BJ (cell line): ENCODE data around the gene TMOD1. TPM values are rescaled to one million over a fixed set of nuclear protein-coding genes. Genes with fewer than 3 reads are reported as not detected.

Experiments used
- CTCF ChIA-PET: fragments of 350-600 bp; formaldehyde crosslinking; extraction: SDS; loops from one replicate; lab custom pipeline; 2021; ENCODE audit warnings: antibody characterized with exemption, inconsistent platforms; lab: Yijun Ruan, JAX
- POLR2A ChIA-PET: fragments of 300-600 bp; sonication (Branson Sonifier 250); formaldehyde crosslinking; extraction: SDS; loops from one replicate; lab custom pipeline; 2021; ENCODE audit warnings: antibody characterized with exemption; lab: Charles Lee
- DNase-seq: peaks from one replicate; pipeline ENCODE4 v3.0.0-alpha.2; 2011; ENCODE audit warnings: low read depth
- H3K27me3 ChIP-seq: 2 replicates; pipeline ENCODE4 v1.6.0; 2011; ENCODE audit warnings: low read length; ENCODE audit not compliant: control insufficient read depth, insufficient read depth
- H3K36me3 ChIP-seq: 2 replicates; pipeline ENCODE4 v1.5.1; 2011; ENCODE audit warnings: low read length; ENCODE audit not compliant: control insufficient read depth, insufficient read depth
- H3K4me3 ChIP-seq: 2 replicates; pipeline ENCODE4 v1.5.1; 2011; ENCODE audit warnings: low read depth, mild to moderate bottlenecking, control low read depth, low read length
- polyA plus RNA-seq: library from polyadenylated mRNA; depleted of rRNA; stranded (reverse); fragments of >200 nt; gene quantifications from 2 replicates; pipeline ENCODE4 v1.2.3, GENCODE V29; 2011
- TF ChIP-seq, protein P1 (sequence below): IDR thresholded peaks from 2 replicates; pipeline ENCODE4 v1.5.1; 2011; ENCODE audit warnings: low read depth, mild to moderate bottlenecking, control low read depth, inconsistent platforms, low read length, moderate library complexity; ENCODE audit not compliant: insufficient read depth

TMOD1 gene
- polyA plus RNA-seq, 1 experiment = 0.06 TPM

DNA sequence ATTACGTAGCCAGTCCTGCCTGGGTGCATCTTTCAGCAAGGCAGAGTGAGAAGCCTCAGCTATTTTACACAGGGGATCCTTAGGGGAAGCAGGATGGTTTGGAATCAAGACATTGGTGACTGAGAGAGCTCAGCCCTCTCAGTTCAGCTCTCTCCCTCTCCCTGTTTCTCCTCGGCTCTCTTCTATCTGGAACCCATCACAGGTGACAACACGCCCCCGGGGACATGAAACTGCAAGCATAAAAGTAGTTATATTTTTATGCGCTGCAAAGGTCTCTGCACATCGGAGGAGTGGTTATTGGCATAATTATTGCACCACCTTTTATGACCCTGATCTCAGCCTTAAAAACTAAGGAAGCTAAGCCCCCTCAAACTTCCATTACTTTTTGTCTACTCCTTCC is 14.2 kb downstream of the TMOD1 start:
- TF ChIP-seq, protein P1, sequence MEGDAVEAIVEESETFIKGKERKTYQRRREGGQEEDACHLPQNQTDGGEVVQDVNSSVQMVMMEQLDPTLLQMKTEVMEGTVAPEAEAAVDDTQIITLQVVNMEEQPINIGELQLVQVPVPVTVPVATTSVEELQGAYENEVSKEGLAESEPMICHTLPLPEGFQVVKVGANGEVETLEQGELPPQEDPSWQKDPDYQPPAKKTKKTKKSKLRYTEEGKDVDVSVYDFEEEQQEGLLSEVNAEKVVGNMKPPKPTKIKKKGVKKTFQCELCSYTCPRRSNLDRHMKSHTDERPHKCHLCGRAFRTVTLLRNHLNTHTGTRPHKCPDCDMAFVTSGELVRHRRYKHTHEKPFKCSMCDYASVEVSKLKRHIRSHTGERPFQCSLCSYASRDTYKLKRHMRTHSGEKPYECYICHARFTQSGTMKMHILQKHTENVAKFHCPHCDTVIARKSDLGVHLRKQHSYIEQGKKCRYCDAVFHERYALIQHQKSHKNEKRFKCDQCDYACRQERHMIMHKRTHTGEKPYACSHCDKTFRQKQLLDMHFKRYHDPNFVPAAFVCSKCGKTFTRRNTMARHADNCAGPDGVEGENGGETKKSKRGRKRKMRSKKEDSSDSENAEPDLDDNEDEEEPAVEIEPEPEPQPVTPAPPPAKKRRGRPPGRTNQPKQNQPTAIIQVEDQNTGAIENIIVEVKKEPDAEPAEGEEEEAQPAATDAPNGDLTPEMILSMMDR = no peak
- POLR2A ChIA-PET = no interaction called here
- CTCF ChIA-PET = interaction anchor here (0.8 to 1.1 kb wide), 2 partner anchors 14 to 43 kb away, joined by 3 to 4 read pairs; no protein-coding TSS in a partner anchor
- H3K36me3 ChIP-seq = no peaks in the 10 kb centered on the region
- H3K27me3 ChIP-seq = peaks cover 6% of the 10 kb centered on the region
- DNase-seq = no peak
- no peak overlapping the region for H3K4me3 ChIP-seq

DNA sequence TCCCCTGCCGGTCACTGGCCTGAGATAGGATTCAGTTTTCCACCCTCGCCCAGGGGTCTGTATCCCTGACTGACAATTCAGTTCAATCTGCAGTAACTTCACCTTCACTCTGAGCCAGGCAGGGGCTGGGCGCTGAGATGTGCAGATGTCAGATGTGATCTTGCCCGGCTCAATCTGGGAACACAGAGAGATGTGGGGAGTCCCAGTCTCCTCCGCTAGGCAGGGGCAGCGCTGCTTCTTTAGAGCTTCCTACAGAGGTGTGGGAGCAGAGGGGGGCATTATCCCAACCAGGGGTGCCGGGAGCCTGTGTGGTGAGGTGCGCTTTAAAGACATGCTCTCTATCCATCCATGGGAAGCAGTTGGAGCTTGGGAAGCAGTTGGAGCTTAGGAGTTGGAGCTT is 14.6 kb downstream of the TMOD1 start:
- no peaks in the 10 kb centered on the region for H3K36me3 ChIP-seq
- H3K27me3 ChIP-seq = peaks cover 6% of the 10 kb centered on the region
- ChIA-PET POLR2A (no interaction called here), CTCF (interaction anchor here (0.8 to 1.1 kb wide), 2 partner anchors 14 to 43 kb away, joined by 3 to 4 read pairs; no protein-coding TSS in a partner anchor)
- no peak overlapping the region for H3K4me3 ChIP-seq
- no peak for DNase-seq
- TF ChIP-seq, protein P1 = no peak

DNA sequence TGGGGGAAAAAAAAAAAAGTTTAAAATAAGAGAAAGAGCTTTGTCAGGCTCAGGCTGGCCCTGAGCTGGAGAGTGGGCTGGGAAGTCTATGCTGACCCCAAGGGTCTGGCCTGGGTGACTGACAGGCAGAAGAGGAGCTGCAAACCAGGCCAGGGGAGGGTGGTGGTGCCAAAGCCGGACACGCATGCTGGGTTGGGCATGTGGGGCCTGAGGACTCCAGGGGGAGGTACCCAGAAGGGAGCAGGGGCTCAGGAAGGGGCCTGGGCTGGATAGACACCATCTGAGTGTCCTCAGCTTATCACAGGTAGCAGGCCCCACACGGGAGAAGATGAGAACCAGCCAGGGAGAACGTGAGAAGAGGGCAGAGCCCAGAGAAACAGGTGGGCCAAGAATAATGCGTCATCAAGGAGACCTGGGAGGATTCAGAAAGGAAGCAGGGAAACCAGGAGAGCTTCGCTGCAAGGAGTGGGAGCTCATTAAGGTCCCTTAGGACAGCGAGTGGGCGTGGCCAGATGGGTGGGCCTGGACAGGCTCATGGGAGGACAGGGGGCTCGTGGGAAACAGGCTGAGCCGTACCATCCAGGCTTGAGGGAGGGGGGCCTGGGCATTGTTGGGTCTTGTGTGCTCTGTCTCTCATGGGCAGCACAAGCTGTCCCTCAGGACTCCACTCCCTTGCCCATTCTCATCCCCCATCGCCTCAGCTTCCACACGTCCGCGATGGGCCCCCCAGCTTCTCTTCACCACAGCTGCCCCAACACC is 16.0 kb downstream of the TMOD1 start:
- no peak for DNase-seq
- Histone ChIP-seq H3K27me3 (peaks cover 6% of the 10 kb centered on the region), H3K4me3 (no peak overlapping the region), H3K36me3 (no peaks in the 10 kb centered on the region)
- TF ChIP-seq, protein P1 = no peak
- CTCF ChIA-PET = interaction anchor here (0.7 to 1.2 kb wide), 3 partner anchors 11 to 81 kb away, joined by 3 to 4 read pairs (median 3); no protein-coding TSS in a partner anchor
- POLR2A ChIA-PET = no interaction called here

DNA sequence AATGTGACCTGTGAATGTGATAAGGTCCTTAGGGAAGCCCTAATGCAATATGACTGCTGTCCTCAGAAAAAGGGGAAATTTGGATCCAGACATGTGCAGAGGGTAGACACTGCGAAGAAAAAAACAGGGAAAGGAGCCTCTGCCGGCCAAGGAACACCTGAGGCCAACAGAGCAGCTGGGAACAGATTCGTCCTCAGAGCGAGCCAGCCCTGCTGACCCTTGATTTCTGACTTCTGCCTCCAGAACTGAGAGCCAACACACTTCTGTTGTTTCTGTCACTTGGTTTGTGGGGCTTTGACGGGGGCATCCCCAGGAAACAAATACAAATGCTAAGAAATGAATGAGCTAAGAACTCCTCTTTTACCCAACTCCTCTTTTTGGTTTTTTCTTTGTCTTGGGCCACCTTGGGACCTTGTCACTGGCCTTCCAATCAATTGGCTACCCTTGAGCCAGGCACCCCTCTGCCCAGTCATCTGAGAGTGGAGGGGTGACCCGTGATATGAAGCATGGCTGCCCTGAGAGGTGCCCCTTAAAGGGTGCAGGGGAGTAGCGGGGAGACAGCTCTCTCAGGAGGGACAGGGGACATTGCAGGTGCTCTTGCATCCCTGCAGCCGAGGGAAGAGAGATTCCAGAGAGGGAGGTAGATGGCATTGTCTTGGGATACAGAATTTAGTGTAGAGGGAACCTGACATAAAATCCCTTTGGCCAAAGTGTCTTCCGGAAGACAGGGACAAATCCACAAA is 16.9 kb downstream of the TMOD1 start:
- no peak for DNase-seq
- CTCF ChIA-PET = interaction anchor here (0.5 to 1.7 kb wide), 4 partner anchors 8 to 80 kb away, joined by 3 to 7 read pairs (median 4); no protein-coding TSS in a partner anchor
- H3K36me3 ChIP-seq = no peaks in the 10 kb centered on the region
- POLR2A ChIA-PET = no interaction called here
- peaks cover 6% of the 10 kb centered on the region for H3K27me3 ChIP-seq
- TF ChIP-seq, protein P1 = no peak
- H3K4me3 ChIP-seq = no peak overlapping the region

DNA sequence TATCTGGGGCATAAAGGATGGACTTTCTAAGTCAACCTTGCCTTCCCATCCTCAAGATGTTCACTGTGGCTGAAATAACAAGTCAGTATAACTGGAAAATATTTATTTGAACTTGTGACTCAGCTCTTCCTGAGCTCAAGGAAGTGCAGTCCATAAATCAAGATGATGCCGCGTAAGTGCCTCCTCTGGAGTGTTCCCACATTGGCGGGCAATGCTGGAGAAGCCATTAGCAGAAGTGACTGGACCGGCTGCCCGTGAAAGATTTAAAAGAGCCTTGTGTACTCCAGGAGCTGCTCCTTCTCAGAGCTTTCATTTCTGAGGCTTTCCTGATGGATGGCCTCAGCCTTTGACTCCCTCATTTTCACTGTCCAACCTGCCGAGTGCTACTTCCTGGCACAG is 17.4 kb downstream of the TMOD1 start:
- TF ChIP-seq, protein P1 = no peak
- CTCF ChIA-PET = interaction anchor here (0.5 to 1.7 kb wide), 2 partner anchors 9 to 50 kb away, joined by 3 to 7 read pairs; no protein-coding TSS in a partner anchor
- Histone ChIP-seq H3K36me3 (no peaks in the 10 kb centered on the region), H3K27me3 (peaks cover 6% of the 10 kb centered on the region), H3K4me3 (no peak overlapping the region)
- DNase-seq = peak; percentile 61
- POLR2A ChIA-PET = no interaction called here
